Spleen (tissue), 11 donors: ENCODE measurements around the gene KHDC1. TPM values are rescaled to one million over a fixed set of nuclear protein-coding genes. Genes with fewer than 3 reads are reported as not detected.
"Not testable (repeated sequence)": the region's sequence is repeated elsewhere in the genome, so short reads cannot be mapped to it uniquely, and the experiment has no call there.

ENCODE experiments used
- DNase-seq: peaks from one replicate; pipeline ENCODE4 v3.0.0-alpha.2; 2020
- H3K27ac ChIP-seq, 8 donors: fragments of 200-600 bp; sonication (generic) in 7 of 8; 1 replicate in 4 of 8; 2 replicates in 4 of 8; pipeline versions ENCODE4 v1.5.0 to v1.8.0; 2016 to 2021; ENCODE audit warnings: inconsistent platforms in 4 of 8, mild to moderate bottlenecking in 4 of 8, moderate library complexity in 1 of 8
- H3K27me3 ChIP-seq, 7 donors: fragments of 200-600 bp; sonication (generic) in 6 of 7; replicated peaks in 1 of 7; 1 replicate in 4 of 7; 2 replicates in 3 of 7; pipeline versions ENCODE4 v1.5.0 to v1.8.0; 2016 to 2021; ENCODE audit warnings: inconsistent platforms in 3 of 7, mild to moderate bottlenecking in 1 of 7
- H3K36me3 ChIP-seq, 6 donors: fragments of 200-600 bp; sonication (generic) in 5 of 6; 1 replicate in 4 of 6; 2 replicates in 2 of 6; pipeline versions ENCODE4 v1.5.0 to v1.8.0; 2016 to 2021; ENCODE audit warnings: inconsistent platforms in 2 of 6
- H3K4me1 ChIP-seq, 6 donors: fragments of 200-600 bp; sonication (generic) in 5 of 6; 1 replicate in 3 of 6; 2 replicates in 3 of 6; pipeline versions ENCODE4 v1.5.0 to v1.8.0; 2016 to 2021; ENCODE audit warnings: inconsistent platforms in 3 of 6
- H3K4me3 ChIP-seq, 8 donors: fragments of 200-600 bp; sonication (generic) in 7 of 8; 1 replicate in 4 of 8; 2 replicates in 4 of 8; pipeline versions ENCODE4 v1.5.0 to v1.8.0; 2016 to 2021; ENCODE audit warnings: inconsistent platforms in 4 of 8, mild to moderate bottlenecking in 4 of 8, moderate library complexity in 2 of 8
- H3K9me3 ChIP-seq, 8 donors: fragments of 200-600 bp; sonication (generic) in 7 of 8; 1 replicate in 4 of 8; 2 replicates in 4 of 8; pipeline versions ENCODE4 v1.5.0 to v1.8.0; 2016 to 2021; ENCODE audit warnings: inconsistent platforms in 4 of 8
- CTCF ChIP-seq, 11 experiments: fragments of 200-600 bp in 7 of 11; fragments of 450-650 bp in 4 of 11; sonication (generic) in 4 of 11; IDR thresholded peaks in 8 of 11; conservative IDR thresholded peaks in 3 of 11; 1 replicate in 7 of 11; 2 replicates in 4 of 11; pipeline versions ENCODE4 v1.4.0 to v1.8.0; 2016 to 2021; ENCODE audit warnings: antibody characterized with exemption in 11 of 11, inconsistent platforms in 4 of 11, mild to moderate bottlenecking in 1 of 11
- POLR2A ChIP-seq, 3 donors: fragments of 450-650 bp; IDR thresholded peaks; one replicate each; pipeline ENCODE4 v1.5.1; 2017; ENCODE audit warnings: antibody characterized with exemption in 3 of 3, mild to moderate bottlenecking in 1 of 3
- POLR2AphosphoS5 ChIP-seq, 3 donors: sonication (generic); formaldehyde crosslinking; IDR thresholded peaks; one replicate each; pipeline ENCODE4 v1.5.1; 2017; ENCODE audit warnings: antibody characterized with exemption in 3 of 3
- WGBS, 5 donors: extraction: QIAGEN DNeasy Blood & Tissue Kit in 3 of 5; methylation state at CpG; one replicate each; pipeline versions ENCODE4 v1.1.5 to v1.1.7; 2013 to 2018; 5-methylcytosine and 5-hydroxymethylcytosine counted together
- intact Hi-C: fragments of 100-400 bp; cut with DNase I; formaldehyde crosslinking; loops from one replicate; pipeline ENCODE4 v1.15.0; 2023; ENCODE audit warnings: low total_unique reads
- polyA plus RNA-seq, 3 donors: library from polyadenylated mRNA; stranded (reverse); fragments of 200-250 nt; gene quantifications; one replicate each; pipeline ENCODE4 v1.2.1, GENCODE V29; 2013
- total RNA-seq, 7 donors: library from RNA; depleted of rRNA in 3 of 7; stranded (reverse); fragments of >200 nt in 3 of 7; fragmentation: NEBNext Ultra II Directional in 4 of 7; extraction: Animal tissue kit (Norgen Biotek cat#: 25700) in 4 of 7; gene quantifications; one replicate each; pipeline versions ENCODE4 v1.1.0 to v1.2.1, GENCODE V29; 2016 to 2021
- donor health status: healthy with polysubstance abuse.
- donor health status: DM: no; HTN: no; CAD: no; lungs with moderate emphysema.
- donor health status: DM: no; HTN: no; CAD: no.
- donor health status: Bipolar disorder and iron deficiency.
- donor health status: healthy.
- donor health status: DM: no; HTN: no; CAD: no.
- donor health status: DM: yes; HTN: yes; CAD: no.

The KHDC1 gene
- total and polyA plus RNA-seq, 10 donors: 0.54 to 2.2 (median 0.90) TPM

GRCh38 chr6:73285674-73286283, 22.8 kb upstream of the KHDC1 start:
- Histone ChIP-seq H3K27ac (no peak overlapping the region), H3K36me3 (no peaks in the 10 kb centered on the region), H3K4me3 (no peak overlapping the region), H3K4me1 (no peaks in the 10 kb centered on the region), H3K9me3 (no peaks in the 10 kb centered on the region), H3K27me3 (no peaks in the 10 kb centered on the region)
- TF ChIP-seq CTCF (IDR thresholded peaks at IDR 0.05 in 8 of 11, conservative IDR thresholded peaks at IDR 0.05 in 3 of 11): peak in 5 of 11 experiments; percentile 14 to 32 (median 23)
- TF ChIP-seq POLR2A (IDR thresholded peaks at IDR 0.05): no peak
- 54 to 73% (median 66%) methylated on average over 3 of the region's 3 CpGs for WGBS, 5 donors
- no peak for DNase-seq
- intact Hi-C loops: no loop called here

GRCh38 chr6:73282871-73283270, 19.9 kb upstream of the KHDC1 start:
- TF ChIP-seq CTCF (IDR thresholded peaks at IDR 0.05 in 8 of 11, conservative IDR thresholded peaks at IDR 0.05 in 3 of 11) (no peak), POLR2A (IDR thresholded peaks at IDR 0.05) (no peak)
- H3K27ac ChIP-seq: no peak overlapping the region
- no peaks in the 10 kb centered on the region for H3K36me3 ChIP-seq
- no peaks in the 10 kb centered on the region for H3K4me1 ChIP-seq
- intact Hi-C loops: no loop called here
- no peak overlapping the region for H3K4me3 ChIP-seq
- 65 to 84% (median 73%) methylated on average over 5 of the region's 5 CpGs for WGBS, 5 donors
- no peaks in the 10 kb centered on the region for H3K27me3 ChIP-seq
- no peak for DNase-seq
- H3K9me3 ChIP-seq: no peaks in the 10 kb centered on the region

DNA sequence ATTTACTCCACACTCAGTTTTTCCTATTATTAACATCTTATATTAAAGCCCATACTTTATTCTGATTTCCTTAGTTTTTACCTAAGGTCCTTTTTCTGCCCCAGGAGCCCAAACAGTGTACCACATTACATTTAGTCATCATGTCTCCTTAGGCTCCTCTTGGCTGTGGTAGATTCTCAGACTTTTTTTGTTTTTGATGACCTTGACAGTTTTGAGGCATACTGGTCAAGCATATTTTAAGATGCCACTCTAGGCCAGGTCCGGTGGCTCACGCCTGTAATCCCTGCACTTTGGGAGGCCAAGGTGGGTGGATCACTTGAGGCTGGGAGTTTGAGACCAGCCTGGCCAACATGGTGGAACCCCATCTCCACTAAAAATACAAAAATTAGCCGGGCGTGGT, 18.7 kb upstream of the KHDC1 start:
- H3K27ac ChIP-seq, H3K27me3 ChIP-seq, H3K4me1 ChIP-seq, H3K9me3 ChIP-seq, H3K36me3 ChIP-seq, intact Hi-C loops, H3K4me3 ChIP-seq, DNase-seq: not testable (repeated sequence)
- 93 to 99% (median 98%) methylated on average over 4 of the region's 4 CpGs for WGBS, 5 donors

DNA sequence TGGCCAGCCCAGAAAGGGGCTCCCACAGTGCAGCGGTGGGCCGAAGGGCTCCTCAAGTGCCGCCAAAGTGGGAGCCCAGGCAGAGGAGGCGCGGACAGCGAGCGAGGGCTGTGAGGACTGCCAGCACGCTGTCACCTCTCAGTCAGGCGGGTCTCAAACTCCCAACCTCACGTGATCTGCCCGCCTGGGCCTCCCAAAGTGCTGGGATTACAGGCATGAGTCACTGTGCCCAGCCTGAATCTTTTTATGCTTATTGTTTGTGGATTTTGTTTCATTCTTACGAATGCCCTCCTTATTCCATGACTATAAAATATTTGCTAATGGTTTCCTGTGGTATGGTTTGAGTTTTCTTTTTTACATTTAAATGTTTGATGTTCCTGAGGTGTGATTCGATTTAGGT, 6.3 kb upstream of the KHDC1 start:
- H3K27me3 ChIP-seq, H3K9me3 ChIP-seq, H3K4me1 ChIP-seq, DNase-seq, H3K4me3 ChIP-seq, intact Hi-C loops, H3K27ac ChIP-seq: not testable (repeated sequence)
- H3K36me3 ChIP-seq: peaks cover 0 to 55% (median 2%) of the 10 kb centered on the region in 6 donors
- WGBS, 5 donors: 95 to 99% (median 96%) methylated on average over 5 to 13 of the region's 13 CpGs

DNA sequence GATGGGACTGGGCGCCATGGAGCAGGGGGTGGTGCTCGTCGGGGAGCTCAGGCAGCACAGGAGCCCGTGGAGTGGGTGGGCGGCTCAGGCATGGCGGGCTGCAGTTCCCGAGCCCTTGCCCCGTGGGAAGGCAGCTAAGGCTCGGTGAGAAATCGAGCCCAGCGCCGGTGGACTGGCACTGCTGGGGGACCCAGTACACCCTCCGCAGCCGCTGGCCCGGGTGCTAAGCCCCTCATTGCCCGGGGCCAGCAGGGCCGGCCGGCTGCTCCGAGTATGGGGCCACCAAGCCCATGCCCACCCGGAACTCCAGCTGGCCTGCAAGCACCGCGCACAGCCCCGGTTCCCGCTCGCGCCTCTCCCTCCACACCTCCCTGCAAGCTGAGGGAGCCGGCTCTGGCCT, 5.9 kb upstream of the KHDC1 start:
- DNase-seq, H3K27me3 ChIP-seq, H3K4me1 ChIP-seq, H3K4me3 ChIP-seq, H3K9me3 ChIP-seq, intact Hi-C loops, H3K27ac ChIP-seq: not testable (repeated sequence)
- WGBS, 5 donors: 91 to 98% (median 95%) methylated on average over 16 to 27 of the region's 27 CpGs; no CpG with 5 or more reads in 1 of the 5 donors
- H3K36me3 ChIP-seq: peaks cover 0 to 51% (median 2%) of the 10 kb centered on the region in 6 donors

DNA sequence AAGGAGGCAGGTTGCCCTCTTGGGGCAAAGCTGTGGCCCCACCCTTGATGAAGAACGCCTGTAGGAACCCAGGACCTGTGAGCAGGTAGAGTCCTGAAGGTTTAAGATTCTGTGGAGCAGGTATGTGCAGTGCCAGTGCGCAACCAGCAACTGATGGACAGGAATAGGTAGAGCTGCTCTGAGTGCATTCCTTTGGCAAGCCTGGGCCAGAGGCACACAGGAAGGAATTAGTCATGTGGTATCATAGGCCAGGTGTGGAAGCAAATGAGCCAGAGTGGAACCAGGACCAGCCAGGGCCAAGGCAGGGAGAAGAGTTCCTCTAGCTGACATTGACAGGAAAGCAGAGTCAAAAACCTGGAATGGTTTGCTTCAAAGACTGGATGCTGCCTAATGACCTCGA, 1.4 kb upstream of the KHDC1 start:
- DNase-seq: no peak
- H3K27me3 ChIP-seq: no peaks in the 10 kb centered on the region
- WGBS, 5 donors: 93 to 98% (median 97%) methylated on average over 3 of the region's 3 CpGs
- no peak overlapping the region for H3K27ac ChIP-seq
- peaks cover 5 to 25% (median 17%) of the 10 kb centered on the region in 6 donors for H3K4me1 ChIP-seq
- intact Hi-C loops: no loop called here
- H3K4me3 ChIP-seq: no peak overlapping the region
- peaks cover 0 to 14% (median 0%) of the 10 kb centered on the region in 6 donors for H3K36me3 ChIP-seq
- no peaks in the 10 kb centered on the region for H3K9me3 ChIP-seq
- TF ChIP-seq POLR2AphosphoS5 (IDR thresholded peaks at IDR 0.05) (no peak), CTCF (IDR thresholded peaks at IDR 0.05 in 8 of 11, conservative IDR thresholded peaks at IDR 0.05 in 3 of 11) (no peak), POLR2A (IDR thresholded peaks at IDR 0.05) (no peak)
